Measurements from ENCODE around the gene HDAC9. TPM values are rescaled to one million over a fixed set of nuclear protein-coding genes. Genes with fewer than 3 reads are reported as not detected.

Gene HDAC9
- total RNA-seq, 1 experiment from 2014 or later, result 4.3 TPM

DNA sequence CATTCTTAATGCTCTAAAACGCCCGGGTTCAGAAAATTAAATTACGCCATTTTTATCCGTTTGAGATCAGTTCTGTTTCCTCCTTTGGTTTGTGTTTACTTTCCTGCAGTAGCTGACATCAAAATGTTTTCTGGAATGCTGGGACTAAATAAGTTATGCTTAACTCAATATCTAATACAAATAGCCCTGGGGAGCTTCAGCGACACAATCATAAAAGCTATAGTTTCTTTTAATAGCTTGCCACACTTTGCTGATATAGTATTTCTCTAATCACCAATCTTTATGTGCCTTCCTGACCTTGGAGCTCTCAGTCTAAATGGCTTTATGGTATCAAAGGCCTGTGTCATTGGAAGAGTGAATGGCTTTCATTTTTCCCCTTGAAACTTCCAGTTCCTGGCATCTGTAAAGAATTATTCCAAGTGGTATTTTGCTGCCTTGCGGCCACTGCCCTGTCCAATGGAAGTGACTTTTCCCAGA, 202.7 kb downstream of the HDAC9 start (continued):
- TF ChIP-seq, protein P1, sequence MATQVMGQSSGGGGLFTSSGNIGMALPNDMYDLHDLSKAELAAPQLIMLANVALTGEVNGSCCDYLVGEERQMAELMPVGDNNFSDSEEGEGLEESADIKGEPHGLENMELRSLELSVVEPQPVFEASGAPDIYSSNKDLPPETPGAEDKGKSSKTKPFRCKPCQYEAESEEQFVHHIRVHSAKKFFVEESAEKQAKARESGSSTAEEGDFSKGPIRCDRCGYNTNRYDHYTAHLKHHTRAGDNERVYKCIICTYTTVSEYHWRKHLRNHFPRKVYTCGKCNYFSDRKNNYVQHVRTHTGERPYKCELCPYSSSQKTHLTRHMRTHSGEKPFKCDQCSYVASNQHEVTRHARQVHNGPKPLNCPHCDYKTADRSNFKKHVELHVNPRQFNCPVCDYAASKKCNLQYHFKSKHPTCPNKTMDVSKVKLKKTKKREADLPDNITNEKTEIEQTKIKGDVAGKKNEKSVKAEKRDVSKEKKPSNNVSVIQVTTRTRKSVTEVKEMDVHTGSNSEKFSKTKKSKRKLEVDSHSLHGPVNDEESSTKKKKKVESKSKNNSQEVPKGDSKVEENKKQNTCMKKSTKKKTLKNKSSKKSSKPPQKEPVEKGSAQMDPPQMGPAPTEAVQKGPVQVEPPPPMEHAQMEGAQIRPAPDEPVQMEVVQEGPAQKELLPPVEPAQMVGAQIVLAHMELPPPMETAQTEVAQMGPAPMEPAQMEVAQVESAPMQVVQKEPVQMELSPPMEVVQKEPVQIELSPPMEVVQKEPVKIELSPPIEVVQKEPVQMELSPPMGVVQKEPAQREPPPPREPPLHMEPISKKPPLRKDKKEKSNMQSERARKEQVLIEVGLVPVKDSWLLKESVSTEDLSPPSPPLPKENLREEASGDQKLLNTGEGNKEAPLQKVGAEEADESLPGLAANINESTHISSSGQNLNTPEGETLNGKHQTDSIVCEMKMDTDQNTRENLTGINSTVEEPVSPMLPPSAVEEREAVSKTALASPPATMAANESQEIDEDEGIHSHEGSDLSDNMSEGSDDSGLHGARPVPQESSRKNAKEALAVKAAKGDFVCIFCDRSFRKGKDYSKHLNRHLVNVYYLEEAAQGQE (IDR thresholded peaks at IDR 0.05; ENCODE audit: low read depth), result no peak
- TF ChIP-seq POLR2AphosphoS5 (IDR thresholded peaks at IDR 0.05; ENCODE audit: low read depth, low read length) (no peak), EZH2phosphoT487 (IDR thresholded peaks at IDR 0.05; ENCODE audit: borderline replicate concordance) (no peak)

DNA sequence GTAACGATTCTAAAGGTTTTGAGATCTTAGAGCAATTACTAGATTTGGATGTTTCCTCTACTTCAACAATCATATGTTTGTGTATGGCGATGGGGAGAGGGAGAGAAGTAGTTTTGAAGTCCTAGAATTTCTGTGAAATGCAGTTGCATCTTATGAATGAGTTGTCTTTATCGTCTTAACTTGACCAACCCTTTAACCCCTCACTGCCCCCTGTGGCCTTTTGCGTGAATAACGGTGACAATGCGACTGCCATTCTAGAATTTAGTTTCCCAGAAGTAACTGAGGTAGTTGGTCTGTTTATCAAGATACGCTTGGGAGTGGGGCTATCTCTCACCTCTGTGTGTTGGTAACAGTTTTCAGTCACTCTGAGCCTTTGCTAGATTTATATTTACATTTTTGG, 204.6 kb downstream of the HDAC9 start:
- no peak for TF ChIP-seq MAX (IDR thresholded peaks at IDR 0.05)
- TF ChIP-seq CTCF (IDR thresholded peaks at IDR 0.05 in 2 of 3, conservative IDR thresholded peaks at IDR 0.05 in 1 of 3; ENCODE audit: borderline replicate concordance in 1 of 3, insufficient read depth in 1 of 3, low read depth in 2 of 3, low read length in 2 of 3), result peak in 2 of 3 experiments; percentile 46 to 49; a peak in 3 of 6 replicates
- Histone ChIP-seq H3K36me3 (ENCODE audit: control insufficient read depth in 1 of 2, insufficient read depth in 2 of 2, low read length in 2 of 2) (no peaks in the 10 kb centered on the region), H3K4me1 (ENCODE audit: control insufficient read depth in 1 of 2, insufficient read depth in 2 of 2, low read length in 2 of 2) (no peaks in the 10 kb centered on the region), H4K20me1 (ENCODE audit: insufficient read depth) (no peaks in the 10 kb centered on the region), H3K4me3 (replicated peaks in 1 of 2; ENCODE audit: low read depth in 1 of 2, low read length in 2 of 2) (no peak overlapping the region), H3K9me3 (ENCODE audit: control insufficient read depth in 1 of 2, insufficient read depth in 1 of 2, low read depth in 1 of 2, low read length in 2 of 2) (no peaks in the 10 kb centered on the region), H3K4me2 (ENCODE audit: low read length) (no peak overlapping the region), H3K9me2 (ENCODE audit: insufficient read depth) (no peaks in the 10 kb centered on the region), H3K27ac (ENCODE audit: low read depth, low read length) (no peak overlapping the region), H3K9ac (ENCODE audit: low read length) (no peak overlapping the region), H2AFZ (ENCODE audit: low read depth, low read length, poor library complexity, severe bottlenecking) (no peak overlapping the region), H3K27me3 (ENCODE audit: insufficient read depth, low read length) (no peaks in the 10 kb centered on the region), H3K79me2 (ENCODE audit: insufficient read depth, low read length) (no peaks in the 10 kb centered on the region)
- ChIA-PET CTCF (no interaction called here), RAD21 (ENCODE audit: low non-redundant PET in 1 of 2, low total read pairs in 2 of 2, uncharacterized antibody in 2 of 2, unreplicated experiment in 2 of 2) (no interaction called here), POLR2A (no interaction called here)
- no TSS peak for BruUV-seq (replicated peaks)
- ATAC-seq, result peak; percentile 49; the same call in 1 of the 2 replicates
- peak; percentile 4 for DNase-seq (ENCODE audit: low read depth, low spot score)
- intact Hi-C loops (cut with micrococcal nuclease), result no loop called here
